HG03342 (cell line): ENCODE results near the gene TUBGCP6.
"Not testable (repeated sequence)": the region's sequence is repeated elsewhere in the genome, so short reads cannot be mapped to it uniquely, and the experiment has no call there.

ENCODE experiments used
- ATAC-seq: cut with Tn5 transposase; IDR thresholded peaks from one replicate; pipeline ENCODE4 v1.9.1; 2021; ENCODE audit warnings: mild to moderate bottlenecking, moderate library complexity; ENCODE audit not compliant: unreplicated experiment

TUBGCP6 gene

GRCh38 chr22:50215297-50216054 is 29.3 kb downstream of the TUBGCP6 start:
- no peak for ATAC-seq

- no peak for ATAC-seq
These were observed 31.6 kb downstream of the TUBGCP6 start for GRCh38 chr22:50213263-50213662.

GRCh38 chr22:50211147-50211546 is 33.7 kb downstream of the TUBGCP6 start:
- no peak for ATAC-seq

GRCh38 chr22:50210378-50211139 is 34.3 kb downstream of the TUBGCP6 start:
- ATAC-seq, result no peak

GRCh38 chr22:50209893-50210292 is 34.9 kb downstream of the TUBGCP6 start:
- no peak for ATAC-seq

GRCh38 chr22:50208939-50209892 is 35.6 kb downstream of the TUBGCP6 start:
- no peak for ATAC-seq

GRCh38 chr22:50208430-50208938 is 36.3 kb downstream of the TUBGCP6 start:
- no peak for ATAC-seq

- ATAC-seq, result no peak
These were observed 37.3 kb downstream of the TUBGCP6 start for GRCh38 chr22:50207383-50208140.

- no peak for ATAC-seq
These were observed 38.2 kb downstream of the TUBGCP6 start for GRCh38 chr22:50206599-50206998.

- no peak for ATAC-seq
These were observed 38.8 kb downstream of the TUBGCP6 start for GRCh38 chr22:50205781-50206569.

GRCh38 chr22:50204998-50205397 is 39.8 kb downstream of the TUBGCP6 start:
- not testable (repeated sequence) for ATAC-seq

- no peak for ATAC-seq
These were observed 40.3 kb downstream of the TUBGCP6 start for GRCh38 chr22:50204571-50204970.

- ATAC-seq, result no peak
These were observed 41.5 kb downstream of the TUBGCP6 start for GRCh38 chr22:50203288-50203687.

- ATAC-seq, result no peak
These were observed 42.6 kb downstream of the TUBGCP6 start for GRCh38 chr22:50202130-50202666.

- peak; percentile 18 for ATAC-seq
These were observed 43.4 kb downstream of the TUBGCP6 start for GRCh38 chr22:50201191-50202129.

GRCh38 chr22:50200461-50201190 is 44.2 kb downstream of the TUBGCP6 start, which contains the start of gene SELENOO:
Gene SELENOO, plus strand, starts transcription at chr22:50201011. Its CDS starts 26 bp downstream, at chr22:50201037.
- ATAC-seq, result peak; percentile 64

- ATAC-seq, result no peak
These were observed 44.9 kb downstream of the TUBGCP6 start for GRCh38 chr22:50199829-50200460.
